Keratinocyte (primary cell): ENCODE measurements around the gene ISG20L2. TPM values are rescaled to one million over a fixed set of nuclear protein-coding genes. Genes with fewer than 3 reads are reported as not detected.
A peak's percentile ranks its signal among the peaks of the same experiment; 100 is the strongest.

Source experiments
- DNase-seq: peaks from one replicate; pipeline ENCODE4 v3.0.0-alpha.2; 2011; ENCODE audit warnings: low read depth, missing footprints, low spot score
- FAIRE-seq: peaks from 2 replicates; lab custom pipeline; 2011; peaks lifted over from hg19 to GRCh38; lab: Jason Lieb, UNC
- H2AFZ ChIP-seq: 2 replicates; pipeline ENCODE4 v1.6.0; 2012; ENCODE audit warnings: low read length, control low read depth, inconsistent platforms; ENCODE audit not compliant: control insufficient read depth
- H3K27ac ChIP-seq: 2 replicates; pipeline ENCODE4 v1.5.1; 2011; ENCODE audit warnings: low read length; ENCODE audit not compliant: control insufficient read depth, insufficient read depth
- H3K27me3 ChIP-seq: 3 replicates; pipeline ENCODE4 v1.6.0; 2011; ENCODE audit warnings: low read length; ENCODE audit not compliant: control insufficient read depth, insufficient read depth; ENCODE audit errors: extremely low read depth
- H3K36me3 ChIP-seq, 2 experiments: 2 replicates in 1 of 2; 3 replicates in 1 of 2; pipeline ENCODE4 v1.5.1; 2011; ENCODE audit warnings: low read length in 2 of 2, mild to moderate bottlenecking in 1 of 2; ENCODE audit not compliant: control insufficient read depth in 2 of 2, insufficient read depth in 2 of 2; ENCODE audit errors: extremely low read depth in 1 of 2
- H3K4me1 ChIP-seq: 3 replicates; pipeline ENCODE4 v1.5.1; 2011; ENCODE audit warnings: low read length; ENCODE audit not compliant: control insufficient read depth, insufficient read depth; ENCODE audit errors: extremely low read depth
- H3K4me2 ChIP-seq: 3 replicates; pipeline ENCODE4 v1.6.0; 2011; ENCODE audit warnings: low read depth, low read length; ENCODE audit not compliant: control insufficient read depth, insufficient read depth; ENCODE audit errors: extremely low read depth
- H3K4me3 ChIP-seq, 3 experiments: fragments of 200-600 bp in 1 of 3; sonication (generic) in 1 of 3; 2 replicates in 2 of 3; 3 replicates in 1 of 3; pipeline ENCODE4 v1.5.1; 2011 to 2016; ENCODE audit warnings: low read length in 3 of 3, mild to moderate bottlenecking in 3 of 3, control low read depth in 2 of 3, inconsistent platforms in 1 of 3, low read depth in 1 of 3, mixed read lengths in 1 of 3, mixed run types in 1 of 3, moderate library complexity in 1 of 3; ENCODE audit not compliant: control insufficient read depth in 2 of 3, insufficient read depth in 2 of 3; ENCODE audit errors: extremely low read depth in 1 of 3
- H3K79me2 ChIP-seq: 2 replicates; pipeline ENCODE4 v1.6.0; 2012; ENCODE audit warnings: low read length; ENCODE audit not compliant: control insufficient read depth, insufficient read depth
- H3K9ac ChIP-seq: 3 replicates; pipeline ENCODE4 v1.6.0; 2011; ENCODE audit warnings: low read length; ENCODE audit not compliant: control insufficient read depth, insufficient read depth; ENCODE audit errors: extremely low read depth
- H3K9me1 ChIP-seq: 3 replicates; pipeline ENCODE4 v1.6.0; 2011; ENCODE audit warnings: low read length; ENCODE audit not compliant: control insufficient read depth, insufficient read depth; ENCODE audit errors: extremely low read depth
- H3K9me3 ChIP-seq: 2 replicates; pipeline ENCODE4 v1.5.1; 2012; ENCODE audit warnings: low read depth, low read length; ENCODE audit not compliant: control insufficient read depth
- H4K20me1 ChIP-seq: 3 replicates; pipeline ENCODE4 v1.6.0; 2011; ENCODE audit warnings: low read length; ENCODE audit not compliant: control insufficient read depth, insufficient read depth; ENCODE audit errors: extremely low read depth
- CTCF ChIP-seq, 3 experiments: IDR thresholded peaks in 1 of 3; conservative IDR thresholded peaks in 1 of 3; optimal IDR thresholded peaks in 1 of 3; 2 replicates in 2 of 3; 3 replicates in 1 of 3; pipeline versions ENCODE3 to v1.5.1; 2011; ENCODE audit warnings: low read length in 3 of 3, mild to moderate bottlenecking in 3 of 3, moderate library complexity in 2 of 3, control low read depth in 1 of 3, inconsistent platforms in 1 of 3; ENCODE audit not compliant: insufficient read depth in 2 of 3; ENCODE audit errors: extremely low read depth in 1 of 3
- EZH2 ChIP-seq: IDR thresholded peaks from one replicate; pipeline ENCODE4 v1.6.1; 2012; ENCODE audit warnings: inconsistent platforms, mild to moderate bottlenecking, low read length, moderate library complexity
- dilution Hi-C: fragments of 300-500 bp; cut with MboI; formaldehyde crosslinking; loops from one replicate; pipeline ENCODE4 v1.7.0; 2020; ENCODE audit warnings: low sequenced_read_pairs; ENCODE audit not compliant: extremely low pct_ligation_motif_present
- polyA plus RNA-seq, 5 experiments: library from polyadenylated mRNA; depleted of rRNA in 3 of 5; stranded (reverse) in 3 of 5; stranded (forward) in 1 of 5; unstranded in 1 of 5; fragments of >200 nt; gene quantifications; 1 replicate in 1 of 5; 2 replicates in 3 of 5; 3 replicates in 1 of 5; pipeline versions ENCODE4 v1.2.1 to v1.2.3, GENCODE V29; 2011 to 2012; ENCODE audit warnings: missing spikeins in 2 of 5, low read depth in 1 of 5, low replicate concordance in 1 of 5

Gene ISG20L2
- polyA plus RNA-seq, 1 donor (not counting 4 experiments of a cell fraction or from before 2014, with no cell fraction given), result 48.6 TPM

GRCh38 chr1:156773607-156774006 lies 45.0 kb upstream of the ISG20L2 start:
- dilution Hi-C loops, result no loop called here
- no peak for FAIRE-seq
- no peak overlapping the region for H2AFZ ChIP-seq
- no peak overlapping the region for H3K27ac ChIP-seq
- H3K4me3 ChIP-seq, result no peak overlapping the region
- H3K79me2 ChIP-seq, result peaks cover 90% of the 10 kb centered on the region
- H4K20me1 ChIP-seq, result peaks cover 10% of the 10 kb centered on the region
- no peaks in the 10 kb centered on the region for H3K27me3 ChIP-seq
- H3K36me3 ChIP-seq, result peaks cover 9 to 10% of the 10 kb centered on the region in 2 experiments
- H3K9me1 ChIP-seq, result peaks cover 3% of the 10 kb centered on the region
- H3K4me1 ChIP-seq, result peaks cover 13% of the 10 kb centered on the region
- no peak overlapping the region for H3K9ac ChIP-seq
- no peak overlapping the region for H3K4me2 ChIP-seq
- no peaks in the 10 kb centered on the region for H3K9me3 ChIP-seq
- no peak for DNase-seq
- no peak for TF ChIP-seq EZH2
- TF ChIP-seq CTCF (optimal IDR thresholded peaks at IDR 0.05 in 1 of 3, IDR thresholded peaks at IDR 0.05 in 1 of 3, conservative IDR thresholded peaks at IDR 0.05 in 1 of 3; ENCODE audit: extremely low read depth in 1 of 3, insufficient read depth in 2 of 3, low read length in 3 of 3), result peak in 1 of 3 experiments; percentile 21

GRCh38 chr1:156772728-156773497 lies 44.3 kb upstream of the ISG20L2 start:
- dilution Hi-C loops, result no loop called here
- no peak for DNase-seq

More at GRCh38 chr1:156772728-156773497, 44.3 kb upstream of the ISG20L2 start:
- TF ChIP-seq CTCF (optimal IDR thresholded peaks at IDR 0.05 in 1 of 3, IDR thresholded peaks at IDR 0.05 in 1 of 3, conservative IDR thresholded peaks at IDR 0.05 in 1 of 3; ENCODE audit: extremely low read depth in 1 of 3, insufficient read depth in 2 of 3, low read length in 3 of 3) (no peak), EZH2 (no peak)
- H3K27ac ChIP-seq, result no peak overlapping the region
- no peaks in the 10 kb centered on the region for H3K9me3 ChIP-seq
- H3K4me2 ChIP-seq, result peak overlapping the region; percentile 18
- no peaks in the 10 kb centered on the region for H3K27me3 ChIP-seq
- no peak overlapping the region for H3K4me3 ChIP-seq
- no peak for FAIRE-seq
- H3K9ac ChIP-seq, result no peak overlapping the region
- H3K36me3 ChIP-seq, result peaks cover 9 to 10% of the 10 kb centered on the region in 2 experiments
- peaks cover 10% of the 10 kb centered on the region for H4K20me1 ChIP-seq
- H3K4me1 ChIP-seq, result peaks cover 14% of the 10 kb centered on the region
- peaks cover 3% of the 10 kb centered on the region for H3K9me1 ChIP-seq
- H3K79me2 ChIP-seq, result peaks cover 90% of the 10 kb centered on the region
- no peak overlapping the region for H2AFZ ChIP-seq
